IMR-90 (cell line): ENCODE measurements around the gene CDK6. TPM values are rescaled to one million over a fixed set of nuclear protein-coding genes. Genes with fewer than 3 reads are reported as not detected.

ENCODE experiments used
- ATAC-seq: fragments of 200-7000 bp; cut with Tn5 transposase; 2 replicates; pipeline ENCODE4 v1.9.1; 2020; ENCODE audit warnings: low read depth, mild to moderate bottlenecking, moderate library complexity
- BruUV-seq: library from RNA; stranded (reverse); fragments of 400-500 nt; replicated peaks from 2 replicates; lab custom pipeline; 2021; lab: Mats Ljungman, UMichigan
- CTCF ChIA-PET: fragments of 300-600 bp; formaldehyde crosslinking; extraction: SDS; loops from one replicate; lab custom pipeline; 2021; ENCODE audit warnings: antibody characterized with exemption; lab: Yijun Ruan, JAX
- POLR2A ChIA-PET: fragments of 300-600 bp; sonication (Branson Sonifier 250); formaldehyde crosslinking; loops from one replicate; lab custom pipeline; 2022; ENCODE audit warnings: antibody characterized with exemption; ENCODE audit not compliant: unreplicated experiment; lab: Charles Lee
- DNase-seq: peaks from one replicate; pipeline ENCODE4 v3.0.0; 2013
- H2AFZ ChIP-seq: replicated peaks from 2 replicates; pipeline ENCODE3; 2013; ENCODE audit warnings: low read length, mild to moderate bottlenecking; ENCODE audit not compliant: poor library complexity
- H2AK5ac ChIP-seq: 2 replicates; pipeline ENCODE4 v1.6.1; 2013; ENCODE audit warnings: low read depth, low read length, inconsistent platforms
- H2AK9ac ChIP-seq: replicated peaks from 2 replicates; pipeline ENCODE3; 2013; ENCODE audit warnings: mild to moderate bottlenecking, low read depth, low read length, moderate library complexity; ENCODE audit not compliant: poor library complexity
- H2BK120ac ChIP-seq: 2 replicates; pipeline ENCODE4 v1.6.1; 2013; ENCODE audit warnings: low read depth, low read length, inconsistent platforms
- H2BK15ac ChIP-seq: 3 replicates; pipeline ENCODE4 v1.6.1; 2013; ENCODE audit warnings: low read depth, low read length, inconsistent platforms
- H2BK20ac ChIP-seq: 2 replicates; pipeline ENCODE4 v1.6.1; 2013; ENCODE audit warnings: low read depth, mild to moderate bottlenecking, inconsistent platforms, low read length, moderate library complexity
- H2BK5ac ChIP-seq: 2 replicates; pipeline ENCODE4 v1.6.1; 2013; ENCODE audit warnings: mild to moderate bottlenecking, low read depth, low read length, inconsistent platforms; ENCODE audit not compliant: poor library complexity, severe bottlenecking
- H3K14ac ChIP-seq: replicated peaks from 2 replicates; pipeline ENCODE4 v1.6.1; 2013; ENCODE audit warnings: low read depth, low read length, inconsistent platforms
- H3K18ac ChIP-seq: 2 replicates; pipeline ENCODE4 v1.6.1; 2013; ENCODE audit warnings: low read depth, low read length, control low read depth
- H3K23ac ChIP-seq: 2 replicates; pipeline ENCODE4 v1.6.1; 2013; ENCODE audit warnings: low read depth, low read length, inconsistent platforms
- H3K27ac ChIP-seq: 2 replicates; pipeline ENCODE4 v1.5.1; 2013; ENCODE audit warnings: mild to moderate bottlenecking, control low read depth, low read length; ENCODE audit not compliant: insufficient read depth
- H3K27me3 ChIP-seq: 2 replicates; pipeline ENCODE4 v1.6.1; 2013; ENCODE audit warnings: low read length; ENCODE audit not compliant: control insufficient read depth, insufficient read depth
- H3K36me3 ChIP-seq: 2 replicates; pipeline ENCODE4 v1.6.1; 2013; ENCODE audit warnings: low read length, mixed read lengths; ENCODE audit not compliant: control insufficient read depth, insufficient read depth
- H3K4ac ChIP-seq: 2 replicates; pipeline ENCODE4 v1.6.1; 2013; ENCODE audit warnings: low read depth, low read length, inconsistent platforms
- H3K4me1 ChIP-seq: 2 replicates; pipeline ENCODE4 v1.6.1; 2013; ENCODE audit warnings: low read length, mixed read lengths; ENCODE audit not compliant: control insufficient read depth, insufficient read depth
- H3K4me2 ChIP-seq: 2 replicates; pipeline ENCODE4 v1.6.1; 2013; ENCODE audit warnings: low read depth, mild to moderate bottlenecking, control low read depth, low read length, moderate library complexity
- H3K4me3 ChIP-seq: 2 replicates; pipeline ENCODE4 v1.5.1; 2013; ENCODE audit warnings: low read depth, mild to moderate bottlenecking, control low read depth, low read length, moderate library complexity; ENCODE audit not compliant: insufficient read depth
- H3K56ac ChIP-seq: 2 replicates; pipeline ENCODE4 v1.6.1; 2013; ENCODE audit warnings: low read length, inconsistent platforms; ENCODE audit not compliant: insufficient read depth; ENCODE audit errors: extremely low read depth
- H3K79me1 ChIP-seq, 2 experiments: 2 replicates each; pipeline ENCODE4 v1.6.1; 2013; ENCODE audit warnings: low read length in 2 of 2, inconsistent platforms in 1 of 2, low read depth in 1 of 2
- H3K9ac ChIP-seq: 2 replicates; pipeline ENCODE4 v1.6.1; 2013; ENCODE audit warnings: low read depth, low read length, control low read depth
- H3K9me1 ChIP-seq: 2 replicates; pipeline ENCODE4 v1.6.1; 2013; ENCODE audit warnings: low read length, inconsistent platforms; ENCODE audit not compliant: insufficient read depth
- H3K9me3 ChIP-seq: 2 replicates; pipeline ENCODE4 v1.6.1; 2013; ENCODE audit warnings: low read length; ENCODE audit not compliant: control insufficient read depth, insufficient read depth
- H4K20me1 ChIP-seq: 2 replicates; pipeline ENCODE4 v1.6.1; 2013; ENCODE audit warnings: low read length, inconsistent platforms; ENCODE audit not compliant: insufficient read depth
- H4K5ac ChIP-seq: 2 replicates; pipeline ENCODE4 v1.6.1; 2013; ENCODE audit warnings: mild to moderate bottlenecking, low read depth, low read length, control low read depth
- H4K8ac ChIP-seq, 2 experiments: 2 replicates each; pipeline ENCODE4 v1.6.1; 2013; ENCODE audit warnings: low read depth in 2 of 2, low read length in 2 of 2, control low read depth in 1 of 2, inconsistent platforms in 1 of 2
- H4K91ac ChIP-seq: 2 replicates; pipeline ENCODE4 v1.6.1; 2013; ENCODE audit warnings: low read depth, low read length, inconsistent platforms; ENCODE audit not compliant: insufficient read depth
- CEBPB ChIP-seq: IDR thresholded peaks from 2 replicates; pipeline ENCODE4 v1.6.1; 2012; ENCODE audit warnings: low read depth, low read length, improper control_type of control experiment
- CHD1 ChIP-seq: IDR thresholded peaks from 2 replicates; pipeline ENCODE4 v1.6.1; 2012; ENCODE audit warnings: low read depth, low read length, improper control_type of control experiment
- NFE2L2 ChIP-seq: fragments of 150-350 bp; IDR thresholded peaks from 2 replicates; pipeline ENCODE4 v1.6.1; 2016; ENCODE audit warnings: low read depth, mild to moderate bottlenecking, low read length
- USF2 ChIP-seq: fragments of 150-350 bp; IDR thresholded peaks from 2 replicates; pipeline ENCODE4 v1.6.1; 2017; ENCODE audit warnings: mild to moderate bottlenecking, antibody characterized with exemption, low read length, low read depth
- WGBS, 2 experiments: methylation state at CpG; one replicate each; pipeline versions ENCODE4 v1.1.5 to v1.1.7; 2013; ENCODE audit warnings: missing lambda C conversion rate in 2 of 2; ENCODE audit not compliant: insufficient read length in 1 of 2; ENCODE audit errors: extremely low coverage in 2 of 2; 5-methylcytosine and 5-hydroxymethylcytosine counted together
- dilution Hi-C: fragments of 300-500 bp; cut with HindIII; formaldehyde crosslinking; loops from one replicate; pipeline ENCODE4 v1.14.3; 2018; ENCODE audit warnings: low sequenced_read_pairs; ENCODE audit not compliant: unreplicated experiment
- in situ Hi-C: fragments of 300-500 bp; cut with MboI; formaldehyde crosslinking; loops from 3 replicates; pipeline ENCODE4 v1.14.3; 2019; ENCODE audit warnings: low sequenced_read_pairs, inconsistent platforms, mixed read lengths
- intact Hi-C: fragments of 100-400 bp; cut with micrococcal nuclease; formaldehyde crosslinking; loops from 2 replicates; pipeline ENCODE4 v1.10.0; 2022
- polyA plus RNA-seq, 3 experiments: library from polyadenylated mRNA; depleted of rRNA; stranded (reverse); fragments of >200 nt; gene quantifications; 2 replicates each; pipeline ENCODE4 v1.2.3, GENCODE V29; 2012; ENCODE audit warnings: low replicate concordance in 1 of 3
- total RNA-seq: library from RNA; depleted of rRNA; stranded (reverse); fragments of >200 nt; gene quantifications from 2 replicates; pipeline ENCODE4 v1.2.3, GENCODE V29; 2012

The CDK6 gene
- total and polyA plus RNA-seq, 2 of the 4 experiments (the other 2 are of a cell fraction): 21.5 to 195 TPM

GRCh38 chr7:92648067-92648466 lies 188.3 kb downstream of the CDK6 start:
- no peak overlapping the region for H3K23ac ChIP-seq
- WGBS, 2 experiments: no CpG with 5 or more reads among the region's 4 CpGs
- no peak overlapping the region for H3K4me2 ChIP-seq
- H3K18ac ChIP-seq: no peak overlapping the region
- peaks cover 32 to 88% of the 10 kb centered on the region in 2 experiments for H3K79me1 ChIP-seq
- H2AK5ac ChIP-seq: no peak overlapping the region
- no peaks in the 10 kb centered on the region for H3K27me3 ChIP-seq
- no peak overlapping the region for H2BK15ac ChIP-seq
- no peak overlapping the region for H4K91ac ChIP-seq
- DNase-seq (no peak), ATAC-seq (no peak)
- H3K4me1 ChIP-seq: peaks cover 14% of the 10 kb centered on the region
- H3K4ac ChIP-seq: no peak overlapping the region
- ChIA-PET CTCF (no interaction called here), POLR2A (no interaction called here)
- no peak overlapping the region for H2BK120ac ChIP-seq
- peaks cover 12% of the 10 kb centered on the region for H3K9me1 ChIP-seq
- TF ChIP-seq NFE2L2 (no peak), USF2 (no peak), CEBPB (no peak), CHD1 (no peak)
- no peak overlapping the region for H4K5ac ChIP-seq
- no TSS peak for BruUV-seq
- H2AK9ac ChIP-seq: no peak overlapping the region
- H2BK20ac ChIP-seq: no peak overlapping the region
- peaks cover 2% of the 10 kb centered on the region; the same call in 1 of the 2 replicates for H3K36me3 ChIP-seq
- intact Hi-C loops: loop anchor here (10.0 kb wide), 1 partner anchor 257 kb away; no protein-coding TSS in a partner anchor
- no peak overlapping the region for H2AFZ ChIP-seq
- in situ Hi-C loops: no loop called here
- no peak overlapping the region for H2BK5ac ChIP-seq
- H3K14ac ChIP-seq: no peak overlapping the region
- no peak overlapping the region for H3K4me3 ChIP-seq
- H3K56ac ChIP-seq: no peak overlapping the region
- peaks cover 32% of the 10 kb centered on the region for H4K20me1 ChIP-seq
- H3K9me3 ChIP-seq: no peaks in the 10 kb centered on the region
- dilution Hi-C loops: no loop called here
- H4K8ac ChIP-seq: no peak overlapping the region
- no peak overlapping the region for H3K9ac ChIP-seq
- no peak overlapping the region for H3K27ac ChIP-seq
